Measurements from ENCODE around the gene TRAPPC2. TPM values are rescaled to one million over a fixed set of nuclear protein-coding genes. Genes with fewer than 3 reads are reported as not detected.

The TRAPPC2 gene
- total and polyA plus RNA-seq, 9 of the 15 experiments (the other 6 are each of a cell fraction or from before 2014, with no cell fraction given): 10.3 to 30.6 (median 18.6) TPM

- TF ChIP-seq CUX1 (CRISPR knock-in tag; IDR thresholded peaks at IDR 0.05) (no peak), POLR2AphosphoS2 (IDR thresholded peaks at IDR 0.05; ENCODE audit: low read length) (no peak), CREBBP (IDR thresholded peaks at IDR 0.05; ENCODE audit: low read depth, low read length) (no peak), POLR2AphosphoS5 (IDR thresholded peaks at IDR 0.05; ENCODE audit: control insufficient read depth, insufficient read depth, low read depth, low read length) (peak; percentile 70), ZNF780A (CRISPR knock-in tag; IDR thresholded peaks at IDR 0.05) (no peak), HMG20B (CRISPR knock-in tag; IDR thresholded peaks at IDR 0.05) (no peak), MAZ (CRISPR knock-in tag; conservative IDR thresholded peaks at IDR 0.05 in 1 of 2, IDR thresholded peaks at IDR 0.05 in 1 of 2) (peak; percentile 24 to 60; a peak in 3 of 4 replicates), RB1 (IDR thresholded peaks at IDR 0.05; ENCODE audit: low read depth) (peak; percentile 66; the same call in 1 of the 2 replicates), ZNF224 (CRISPR knock-in tag; IDR thresholded peaks at IDR 0.05) (no peak), BRF1 (IDR thresholded peaks at IDR 0.05; ENCODE audit: borderline replicate concordance, extremely low read depth, insufficient read length) (no peak), SIN3B (IDR thresholded peaks at IDR 0.05; ENCODE audit: low read depth) (no peak), ZNF740 (CRISPR knock-in tag; IDR thresholded peaks at IDR 0.05) (no peak), ZNF740 (tag; IDR thresholded peaks at IDR 0.05) (no peak), EWSR1 (IDR thresholded peaks at IDR 0.05; ENCODE audit: borderline replicate concordance, low read depth, partially characterized antibody) (no peak), BRD4 (IDR thresholded peaks at IDR 0.05) (no peak), NRF1 (conservative IDR thresholded peaks at IDR 0.05 in 1 of 2, IDR thresholded peaks at IDR 0.05 in 1 of 2) (peak; percentile 57 to 65), DPF2 (IDR thresholded peaks at IDR 0.05) (no peak), ARID2 (IDR thresholded peaks at IDR 0.05) (no peak), KLF13 (tag; IDR thresholded peaks at IDR 0.05; ENCODE audit: borderline replicate concordance, low read depth) (no peak), CSDE1 (IDR thresholded peaks at IDR 0.05) (no peak)
- TF ChIP-seq, protein P1, sequence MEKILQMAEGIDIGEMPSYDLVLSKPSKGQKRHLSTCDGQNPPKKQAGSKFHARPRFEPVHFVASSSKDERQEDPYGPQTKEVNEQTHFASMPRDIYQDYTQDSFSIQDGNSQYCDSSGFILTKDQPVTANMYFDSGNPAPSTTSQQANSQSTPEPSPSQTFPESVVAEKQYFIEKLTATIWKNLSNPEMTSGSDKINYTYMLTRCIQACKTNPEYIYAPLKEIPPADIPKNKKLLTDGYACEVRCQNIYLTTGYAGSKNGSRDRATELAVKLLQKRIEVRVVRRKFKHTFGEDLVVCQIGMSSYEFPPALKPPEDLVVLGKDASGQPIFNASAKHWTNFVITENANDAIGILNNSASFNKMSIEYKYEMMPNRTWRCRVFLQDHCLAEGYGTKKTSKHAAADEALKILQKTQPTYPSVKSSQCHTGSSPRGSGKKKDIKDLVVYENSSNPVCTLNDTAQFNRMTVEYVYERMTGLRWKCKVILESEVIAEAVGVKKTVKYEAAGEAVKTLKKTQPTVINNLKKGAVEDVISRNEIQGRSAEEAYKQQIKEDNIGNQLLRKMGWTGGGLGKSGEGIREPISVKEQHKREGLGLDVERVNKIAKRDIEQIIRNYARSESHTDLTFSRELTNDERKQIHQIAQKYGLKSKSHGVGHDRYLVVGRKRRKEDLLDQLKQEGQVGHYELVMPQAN (IDR thresholded peaks at IDR 0.05; ENCODE audit: borderline replicate concordance): no peak
Observed at GRCh38 chrX:13688958-13689740, 45.3 kb downstream of the TRAPPC2 start, which contains the start of gene RAB9A (continued).

All from K562 (cell line).